Mesodermal cell (in vitro differentiated cells): ENCODE results near the gene TESK2.
"Not testable (repeated sequence)": the region's sequence is repeated elsewhere in the genome, so short reads cannot be mapped to it uniquely, and the experiment has no call there.

ENCODE experiments used
- H3K27ac ChIP-seq: 2 replicates; pipeline ENCODE4 v1.7.0; 2013; ENCODE audit warnings: mild to moderate bottlenecking, low read depth, low read length, moderate library complexity; ENCODE audit not compliant: severe bottlenecking
- H3K36me3 ChIP-seq: 2 replicates; pipeline ENCODE4 v1.7.1; 2013; ENCODE audit warnings: mild to moderate bottlenecking, low read length, moderate library complexity; ENCODE audit not compliant: control insufficient read depth, insufficient read depth
- H3K4me1 ChIP-seq: one replicate; pipeline ENCODE4 v1.7.1; 2013; ENCODE audit warnings: mild to moderate bottlenecking, low read length; ENCODE audit not compliant: insufficient read depth, control insufficient read depth, poor library complexity, severe bottlenecking
- H3K4me3 ChIP-seq: 2 replicates; pipeline ENCODE4 v1.7.0; 2013; ENCODE audit warnings: low read length, control low read depth, mild to moderate bottlenecking; ENCODE audit not compliant: insufficient read depth, poor library complexity, severe bottlenecking; ENCODE audit errors: extremely low read depth
- H3K9me3 ChIP-seq: 2 replicates; pipeline ENCODE4 v1.7.1; 2013; ENCODE audit warnings: mild to moderate bottlenecking, low read length, moderate library complexity; ENCODE audit not compliant: control insufficient read depth
- WGBS, 2 experiments: methylation state at CpG; one replicate each; pipeline ENCODE4 v1.1.5; 2013; ENCODE audit warnings: missing lambda C conversion rate in 2 of 2; ENCODE audit not compliant: insufficient coverage in 2 of 2; 5-methylcytosine and 5-hydroxymethylcytosine counted together

TESK2 gene

GRCh38 chr1:45394342-45394741, 96.6 kb downstream of the TESK2 start:
- H3K27ac ChIP-seq: no peak overlapping the region
- WGBS, 2 experiments: 96 to 100% methylated on average over 3 of the region's 3 CpGs
- H3K4me1 ChIP-seq: no peaks in the 10 kb centered on the region
- H3K4me3 ChIP-seq: no peak overlapping the region
- H3K36me3 ChIP-seq: no peaks in the 10 kb centered on the region
- H3K9me3 ChIP-seq: no peaks in the 10 kb centered on the region

GRCh38 chr1:45393718-45394302, 97.2 kb downstream of the TESK2 start:
- 88 to 100% methylated on average over 3 to 4 of the region's 6 CpGs for WGBS, 2 experiments
- no peaks in the 10 kb centered on the region for H3K36me3 ChIP-seq
- no peaks in the 10 kb centered on the region for H3K4me1 ChIP-seq
- no peaks in the 10 kb centered on the region for H3K9me3 ChIP-seq
- H3K27ac ChIP-seq: no peak overlapping the region
- H3K4me3 ChIP-seq: no peak overlapping the region

GRCh38 chr1:45386219-45386618, 104.7 kb downstream of the TESK2 start:
- no peak overlapping the region for H3K4me3 ChIP-seq
- H3K9me3 ChIP-seq: no peaks in the 10 kb centered on the region
- no peaks in the 10 kb centered on the region for H3K36me3 ChIP-seq
- no peaks in the 10 kb centered on the region for H3K4me1 ChIP-seq
- H3K27ac ChIP-seq: no peak overlapping the region
- WGBS, 2 experiments: 100% methylated on average over 1 of the region's 3 CpGs; no CpG with 5 or more reads in 1 of the 2 experiments

DNA sequence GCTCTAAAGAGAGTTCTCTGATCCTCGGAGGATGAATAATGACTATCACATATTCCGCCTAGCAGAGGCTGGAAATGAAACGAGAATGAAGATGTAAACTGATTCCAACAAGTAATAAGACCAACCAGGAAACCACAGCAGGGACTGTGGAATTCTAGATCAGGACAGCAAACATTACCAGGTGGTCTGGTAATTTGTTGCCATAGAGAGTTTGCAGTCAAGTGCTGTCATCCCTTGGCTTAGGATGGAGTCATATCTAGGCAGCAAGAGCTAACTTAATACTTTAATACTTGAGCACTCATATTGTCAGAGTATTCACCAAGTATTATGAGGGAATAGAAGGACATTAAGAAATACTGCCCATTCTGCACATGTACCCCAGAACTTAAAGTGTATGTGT, 105.7 kb downstream of the TESK2 start:
- no peak overlapping the region for H3K27ac ChIP-seq
- WGBS, 2 experiments: 100% methylated on average over 2 to 3 of the region's 3 CpGs
- H3K4me1 ChIP-seq: no peaks in the 10 kb centered on the region
- H3K9me3 ChIP-seq: no peaks in the 10 kb centered on the region
- no peak overlapping the region for H3K4me3 ChIP-seq
- H3K36me3 ChIP-seq: no peaks in the 10 kb centered on the region

GRCh38 chr1:45384213-45384612, 106.8 kb downstream of the TESK2 start:
- H3K4me1 ChIP-seq, H3K9me3 ChIP-seq, H3K36me3 ChIP-seq, H3K4me3 ChIP-seq, H3K27ac ChIP-seq: not testable (repeated sequence)
- WGBS, 2 experiments: 92% methylated on average over 1 of the region's 4 CpGs; no CpG with 5 or more reads in 1 of the 2 experiments

DNA sequence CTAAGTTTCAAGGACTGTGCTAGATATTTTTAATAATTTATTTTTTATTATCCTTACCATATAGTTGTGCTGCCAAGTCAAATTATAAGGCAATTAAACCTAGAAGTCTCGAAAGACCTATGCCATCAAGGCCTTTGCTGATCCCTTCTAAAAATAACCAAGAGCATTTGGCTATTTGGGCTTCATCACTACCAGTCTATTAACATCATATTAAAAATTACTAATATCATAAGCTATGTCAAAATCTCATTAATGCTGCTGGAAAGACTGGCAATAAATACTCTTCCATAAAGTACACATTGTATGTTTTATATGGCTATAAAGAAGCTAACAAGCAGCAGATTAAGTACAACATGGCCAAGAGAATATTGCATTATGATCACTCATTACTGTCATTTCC, 107.8 kb downstream of the TESK2 start:
- Histone ChIP-seq H3K4me3 (no peak overlapping the region), H3K27ac (no peak overlapping the region), H3K4me1 (no peaks in the 10 kb centered on the region), H3K9me3 (no peaks in the 10 kb centered on the region), H3K36me3 (no peaks in the 10 kb centered on the region)
- 63 to 80% methylated on average over 1 of the region's 1 CpG for WGBS, 2 experiments

- Histone ChIP-seq H3K4me3 (no peak overlapping the region), H3K9me3 (no peaks in the 10 kb centered on the region), H3K36me3 (no peaks in the 10 kb centered on the region), H3K4me1 (no peaks in the 10 kb centered on the region), H3K27ac (no peak overlapping the region)
- WGBS, 2 experiments: 94 to 100% methylated on average over 2 of the region's 2 CpGs
Observed at GRCh38 chr1:45381243-45381642, 109.7 kb downstream of the TESK2 start.

DNA sequence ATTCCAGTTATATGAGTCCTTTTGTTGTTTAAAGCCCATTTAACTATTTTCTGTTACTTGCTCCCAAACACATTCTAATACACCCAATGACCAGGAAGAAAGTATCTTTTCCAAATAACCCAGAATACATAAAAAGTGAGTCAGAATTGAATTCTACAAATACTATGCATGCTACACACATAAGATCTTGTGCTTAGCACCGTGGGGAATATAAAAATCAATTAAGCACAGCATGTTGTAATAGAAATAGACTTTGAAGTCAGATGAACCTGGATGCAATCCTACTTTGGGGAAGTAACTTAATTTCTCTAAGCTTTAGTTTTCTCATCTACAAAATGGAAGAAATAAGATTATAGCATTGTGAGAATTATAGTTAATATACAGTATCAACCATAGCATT, 110.2 kb downstream of the TESK2 start:
- Histone ChIP-seq H3K4me1 (no peaks in the 10 kb centered on the region), H3K9me3 (no peaks in the 10 kb centered on the region), H3K4me3 (no peak overlapping the region), H3K36me3 (no peaks in the 10 kb centered on the region), H3K27ac (no peak overlapping the region)
- WGBS, 2 experiments: no CpG with 5 or more reads among the region's 1 CpG

DNA sequence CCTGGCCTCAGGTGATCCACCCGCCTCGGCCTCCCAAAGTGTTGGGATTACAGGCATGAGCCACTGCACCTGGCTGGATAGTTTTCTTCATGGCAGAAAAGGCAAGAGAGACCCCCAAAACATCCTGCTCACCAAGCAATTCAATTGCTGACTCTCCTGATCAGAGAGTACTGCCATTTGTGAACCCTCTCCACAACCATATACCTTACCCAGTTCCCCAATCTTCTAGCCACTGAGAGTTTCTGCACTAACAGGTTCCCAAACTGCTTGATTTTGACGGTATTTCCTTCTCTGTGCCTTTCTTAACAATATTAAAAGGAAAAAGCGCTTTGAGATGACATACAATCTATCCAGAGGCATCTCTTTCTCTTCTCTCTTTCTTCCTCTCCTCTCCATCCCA, 110.8 kb downstream of the TESK2 start:
- WGBS, 2 experiments: 76 to 100% methylated on average over 3 of the region's 4 CpGs
- no peaks in the 10 kb centered on the region for H3K36me3 ChIP-seq

DNA sequence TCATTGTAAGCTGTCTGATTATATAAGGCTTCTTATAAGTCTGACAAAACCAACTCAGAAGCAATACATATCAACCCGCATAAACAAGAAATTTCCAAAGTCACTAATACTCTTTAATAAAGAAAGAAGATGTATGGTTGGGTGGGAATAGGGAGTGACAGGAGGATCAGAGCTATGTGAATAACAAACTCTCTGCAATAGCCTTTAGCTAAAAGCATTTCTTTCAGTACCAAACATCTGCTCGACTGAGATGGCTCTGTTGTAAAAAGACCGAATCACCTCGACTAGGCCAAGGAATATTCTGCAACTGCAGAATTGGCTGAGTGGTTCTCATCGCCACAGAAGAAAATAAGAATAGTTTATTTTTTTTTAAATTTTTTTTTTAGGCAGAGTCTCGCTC, 111.4 kb downstream of the TESK2 start:
- Histone ChIP-seq H3K27ac (no peak overlapping the region), H3K9me3 (no peaks in the 10 kb centered on the region), H3K4me3 (no peak overlapping the region), H3K4me1 (no peaks in the 10 kb centered on the region), H3K36me3 (no peaks in the 10 kb centered on the region)
- 92 to 100% methylated on average over 2 to 3 of the region's 6 CpGs for WGBS, 2 experiments

More for the DNA sequence above, 110.8 kb downstream of the TESK2 start:
- Histone ChIP-seq H3K4me3 (no peak overlapping the region), H3K9me3 (no peaks in the 10 kb centered on the region), H3K27ac (no peak overlapping the region), H3K4me1 (no peaks in the 10 kb centered on the region)

DNA sequence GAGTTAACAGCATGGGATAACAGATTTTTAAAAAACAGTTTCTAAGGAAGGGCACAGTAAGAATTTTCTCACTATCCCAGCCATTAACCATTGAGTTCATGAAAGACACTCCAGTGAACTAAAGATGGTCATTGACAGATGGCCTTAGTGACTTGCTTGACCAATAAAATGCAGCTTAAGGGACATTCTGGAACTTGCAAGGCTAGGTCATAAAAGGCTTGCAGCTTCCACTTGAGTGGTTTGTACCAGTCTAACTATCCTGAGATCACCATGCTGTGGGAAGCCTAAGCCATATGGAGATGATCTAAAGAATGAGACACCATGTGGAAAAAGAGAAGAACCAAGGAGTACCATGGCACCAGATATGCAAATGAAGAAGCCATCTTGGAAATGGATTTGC, 112.8 kb downstream of the TESK2 start:
- Histone ChIP-seq H3K9me3 (no peaks in the 10 kb centered on the region), H3K27ac (no peak overlapping the region), H3K4me3 (no peak overlapping the region), H3K36me3 (no peaks in the 10 kb centered on the region), H3K4me1 (no peaks in the 10 kb centered on the region)
